Tibial artery (tissue), 4 donors: ENCODE measurements around the gene DPEP2NB.

ENCODE experiments used
- DNase-seq, 2 donors: peaks; one replicate each; pipeline ENCODE4 v3.0.0-alpha.2; 2019
- H3K27ac ChIP-seq, 2 donors: fragments of 200-600 bp; sonication (generic) in 1 of 2; 1 replicate in 1 of 2; 2 replicates in 1 of 2; pipeline ENCODE4 v1.5.1; 2018 to 2019; ENCODE audit warnings: mild to moderate bottlenecking in 1 of 2
- H3K27me3 ChIP-seq, 2 donors: fragments of 200-600 bp; sonication (generic) in 1 of 2; one replicate each; pipeline versions ENCODE4 v1.5.1 to v1.6.0; 2016 to 2019
- H3K36me3 ChIP-seq, 3 donors: fragments of 200-600 bp; sonication (generic) in 2 of 3; one replicate each; pipeline ENCODE4 v1.5.1; 2016 to 2019; ENCODE audit warnings: mild to moderate bottlenecking in 2 of 3
- H3K4me1 ChIP-seq, 4 donors: fragments of 200-600 bp; sonication (generic) in 2 of 4; 1 replicate in 3 of 4; 2 replicates in 1 of 4; pipeline ENCODE4 v1.5.1; 2016 to 2019
- H3K4me3 ChIP-seq, 2 donors: fragments of 200-600 bp; sonication (generic) in 1 of 2; 1 replicate in 1 of 2; 2 replicates in 1 of 2; pipeline ENCODE4 v1.5.1; 2018 to 2019; ENCODE audit warnings: mild to moderate bottlenecking in 2 of 2
- H3K9me3 ChIP-seq, 3 donors: fragments of 200-600 bp; sonication (generic) in 1 of 3; one replicate each; pipeline ENCODE4 v1.5.1; 2016 to 2019
- CTCF ChIP-seq, 2 experiments: fragments of 200-600 bp in 1 of 2; fragments of 450-650 bp in 1 of 2; IDR thresholded peaks; one replicate each; pipeline ENCODE4 v1.5.1; 2017 to 2019; ENCODE audit warnings: antibody characterized with exemption in 2 of 2, mild to moderate bottlenecking in 1 of 2, moderate library complexity in 1 of 2
- intact Hi-C: fragments of 100-400 bp; cut with DNase I; formaldehyde crosslinking; loops from one replicate; pipeline ENCODE4 v1.15.0; 2023; ENCODE audit warnings: low total_unique reads

The DPEP2NB gene

GRCh38 chr16:67987460-67988160 lies 28.1 kb downstream of the DPEP2NB start:
- Histone ChIP-seq H3K27ac (no peak overlapping the region), H3K9me3 (no peaks in the 10 kb centered on the region), H3K4me1 (no peaks in the 10 kb centered on the region), H3K4me3 (no peak overlapping the region), H3K27me3 (no peaks in the 10 kb centered on the region), H3K36me3 (no peaks in the 10 kb centered on the region)
- no peak for TF ChIP-seq CTCF (IDR thresholded peaks at IDR 0.05)
- intact Hi-C loops: no loop called here
- DNase-seq: no peak

- Histone ChIP-seq H3K4me1 (no peaks in the 10 kb centered on the region), H3K27me3 (peaks cover 0 to 4% of the 10 kb centered on the region in 2 donors), H3K4me3 (no peak overlapping the region), H3K27ac (no peak overlapping the region), H3K9me3 (no peaks in the 10 kb centered on the region), H3K36me3 (no peaks in the 10 kb centered on the region)
- intact Hi-C loops: no loop called here
- no peak for TF ChIP-seq CTCF (IDR thresholded peaks at IDR 0.05)
- DNase-seq: no peak
Observed at GRCh38 chr16:67986949-67987348, 28.8 kb downstream of the DPEP2NB start.

GRCh38 chr16:67982011-67982696 lies 33.6 kb downstream of the DPEP2NB start:
- Histone ChIP-seq H3K4me3 (no peak overlapping the region), H3K9me3 (no peaks in the 10 kb centered on the region), H3K27me3 (peaks cover 0 to 27% of the 10 kb centered on the region in 2 donors), H3K4me1 (no peaks in the 10 kb centered on the region), H3K36me3 (no peaks in the 10 kb centered on the region), H3K27ac (no peak overlapping the region)
- intact Hi-C loops: no loop called here
- no peak for DNase-seq
- TF ChIP-seq CTCF (IDR thresholded peaks at IDR 0.05): no peak

GRCh38 chr16:67979955-67980678 lies 35.6 kb downstream of the DPEP2NB start, which contains the start of gene DPEP3:
Gene DPEP3, minus strand, starts transcription at chr16:67980499. Its CDS starts 119 bp downstream, at chr16:67980380.
- no peak within 1 kb of the TSS for H3K27ac ChIP-seq
- no peak for DNase-seq
- H3K4me3 ChIP-seq: no peak within 1 kb of the TSS
- no peaks in the 10 kb centered on the region for H3K9me3 ChIP-seq
- TF ChIP-seq CTCF (IDR thresholded peaks at IDR 0.05): no peak
- H3K27me3 ChIP-seq: peaks cover 0 to 27% of the 10 kb centered on the region in 2 donors
- intact Hi-C loops: no loop called here
- no peaks in the 10 kb centered on the region for H3K4me1 ChIP-seq
- H3K36me3 ChIP-seq: no peaks in the 10 kb centered on the region

- DNase-seq: no peak
- H3K27me3 ChIP-seq: peaks cover 0 to 27% of the 10 kb centered on the region in 2 donors
- no peaks in the 10 kb centered on the region for H3K36me3 ChIP-seq
- no peak overlapping the region for H3K4me3 ChIP-seq
- no peak overlapping the region for H3K27ac ChIP-seq
- no peak for TF ChIP-seq CTCF (IDR thresholded peaks at IDR 0.05)
- no peaks in the 10 kb centered on the region for H3K9me3 ChIP-seq
- intact Hi-C loops: no loop called here
- no peaks in the 10 kb centered on the region for H3K4me1 ChIP-seq
Observed at GRCh38 chr16:67977469-67978227, 38.1 kb downstream of the DPEP2NB start.
